GM18499 (cell line): Measurements from ENCODE around the gene ELK3.

Source experiments
- ATAC-seq: cut with Tn5 transposase; IDR thresholded peaks from one replicate; pipeline ENCODE4 v1.9.1; 2021; ENCODE audit warnings: moderate number of reproducible peaks; ENCODE audit not compliant: insufficient read depth, unreplicated experiment

ELK3 gene

DNA sequence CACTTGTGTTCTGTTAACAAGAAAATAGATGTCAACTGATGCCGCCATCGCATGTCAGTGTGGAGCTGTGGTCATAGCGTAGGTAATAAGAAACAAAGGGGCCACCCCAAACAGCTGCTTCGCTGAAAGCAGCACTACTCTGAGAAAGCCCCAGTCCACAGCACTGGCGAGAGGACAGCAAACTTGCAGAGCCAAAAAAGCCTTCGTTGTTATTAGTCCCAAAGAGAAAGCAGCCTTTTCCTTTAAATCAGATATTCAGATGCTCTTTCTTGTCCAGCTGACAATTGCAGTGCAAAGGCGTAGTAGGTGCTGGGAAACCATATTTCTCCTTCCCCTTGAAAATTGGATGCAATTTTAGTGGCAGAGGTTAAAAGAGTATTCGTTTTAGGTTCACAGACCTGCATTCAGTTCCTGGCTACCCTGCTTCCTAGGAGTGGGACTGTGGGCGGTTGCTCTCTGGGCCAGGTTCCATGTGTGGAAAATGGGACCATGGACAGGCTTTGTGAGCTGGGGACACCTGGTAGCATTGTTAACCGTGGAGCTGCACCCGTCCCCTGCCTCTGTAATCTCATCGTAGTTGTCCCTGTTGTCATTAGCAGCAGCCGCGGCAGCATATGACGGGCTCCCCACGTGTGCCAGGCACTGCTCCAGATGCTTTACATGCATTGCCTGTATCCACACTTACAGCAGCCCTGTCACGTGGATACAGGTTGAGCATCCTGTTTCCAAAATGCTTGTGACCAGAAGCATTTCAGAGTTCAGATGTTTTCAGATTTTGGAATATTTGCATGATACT lies 54.2 kb downstream of the ELK3 start:
- no peak for ATAC-seq

GRCh38 chr12:96249196-96250118 lies 55.3 kb downstream of the ELK3 start:
- no peak for ATAC-seq

DNA sequence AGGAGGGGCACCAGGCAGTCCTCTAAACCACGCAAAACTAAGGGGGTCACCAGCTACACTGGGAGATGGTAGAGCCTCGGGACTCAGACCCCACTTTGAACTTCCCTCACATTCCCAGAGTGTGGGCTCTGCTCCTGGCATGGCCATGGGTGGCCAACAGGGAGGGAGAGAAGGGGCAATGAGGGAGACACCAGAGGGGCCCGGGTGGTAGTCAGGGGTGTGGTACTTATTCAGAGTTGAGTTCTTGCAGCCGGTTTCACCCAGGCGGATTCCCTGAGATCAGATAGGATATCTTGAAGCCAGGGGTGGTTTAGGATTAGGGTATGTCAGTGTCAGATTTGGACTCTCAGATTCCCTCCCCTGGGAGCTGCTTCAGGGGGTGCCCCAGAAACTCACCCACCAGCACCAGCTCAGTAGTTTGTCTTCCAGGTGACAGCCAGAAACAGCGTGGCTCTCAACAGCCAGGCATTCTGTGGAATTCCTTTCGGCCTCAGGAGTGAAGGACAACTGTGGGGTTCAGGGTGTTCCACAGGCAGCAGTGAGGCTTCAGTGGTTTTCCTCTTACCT lies 56.0 kb downstream of the ELK3 start:
- no peak for ATAC-seq

- ATAC-seq: no peak
These were observed 60.9 kb downstream of the ELK3 start for GRCh38 chr12:96255077-96255476.

DNA sequence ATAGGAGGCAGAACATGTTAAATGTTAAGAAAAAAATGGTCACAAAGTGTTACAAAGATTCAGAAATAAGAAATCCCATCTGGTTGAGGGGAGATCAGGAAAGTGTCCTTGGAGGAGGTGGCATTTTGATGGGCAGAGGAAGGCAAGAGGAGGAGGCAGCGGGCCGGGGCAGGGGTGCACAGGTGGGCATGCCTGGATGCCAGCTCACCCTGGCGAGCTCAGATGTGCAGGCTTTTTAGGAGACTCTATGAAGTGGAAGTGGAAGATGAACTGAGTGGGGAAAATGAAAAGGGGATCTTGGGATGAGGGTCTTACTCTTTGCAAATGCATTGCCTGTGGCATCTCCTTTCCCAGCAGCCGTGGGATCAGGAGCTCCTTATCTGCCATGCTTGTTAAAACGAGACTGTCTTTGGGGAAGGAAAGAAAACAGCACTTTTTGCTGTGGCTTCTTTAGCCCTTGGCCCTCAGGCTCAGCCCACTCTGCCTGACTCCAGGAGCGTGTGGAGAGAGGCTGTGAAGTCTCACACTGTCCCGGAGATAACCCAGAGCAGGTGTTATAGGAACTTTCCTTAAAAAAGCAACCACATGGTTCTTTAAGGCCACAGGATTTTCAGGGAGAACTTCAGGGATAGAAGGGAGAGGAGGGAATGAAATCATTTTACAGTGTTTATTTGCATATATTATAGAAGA lies 62.6 kb downstream of the ELK3 start:
- ATAC-seq: no peak

GRCh38 chr12:96257550-96258103 lies 63.5 kb downstream of the ELK3 start:
- ATAC-seq: no peak

GRCh38 chr12:96258104-96258961 lies 64.2 kb downstream of the ELK3 start:
- no peak for ATAC-seq

DNA sequence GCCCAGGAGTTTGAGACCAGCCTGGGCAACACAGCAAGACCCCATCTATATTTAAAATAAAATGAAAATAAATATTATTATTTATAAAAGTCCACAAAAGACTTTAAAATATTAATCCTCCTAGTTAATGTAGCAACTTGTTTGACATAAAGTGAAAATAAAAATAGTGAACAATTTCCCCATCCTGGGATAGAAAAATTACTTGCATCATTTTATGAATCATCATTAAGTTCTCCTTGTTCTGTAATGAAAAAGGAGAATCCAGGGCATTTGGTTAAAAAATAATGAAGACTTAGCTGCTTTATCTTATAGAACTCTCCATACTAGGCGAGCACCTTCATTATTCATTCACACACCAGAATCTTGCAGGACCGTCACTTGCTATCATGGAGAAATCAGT lies 66.1 kb downstream of the ELK3 start:
- ATAC-seq: no peak

DNA sequence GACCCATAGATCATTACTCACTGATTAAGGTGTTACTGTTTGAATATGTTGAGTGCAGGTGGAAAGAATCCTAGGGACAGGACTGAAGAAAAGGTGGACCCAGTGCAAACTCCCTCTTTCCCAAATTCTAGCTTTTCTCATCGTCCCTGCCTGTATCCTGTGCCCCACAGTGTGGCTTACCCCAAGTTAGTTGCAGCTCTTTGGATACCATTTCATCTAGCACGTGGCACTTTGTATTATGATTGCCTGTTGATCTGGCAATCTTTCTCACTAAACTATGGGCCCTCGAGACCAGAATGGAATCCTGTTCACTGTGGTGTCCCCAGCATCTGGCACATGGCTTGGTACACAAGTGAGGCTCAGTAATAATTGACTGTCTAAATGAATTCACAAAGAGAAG lies 66.5 kb downstream of the ELK3 start:
- no peak for ATAC-seq

DNA sequence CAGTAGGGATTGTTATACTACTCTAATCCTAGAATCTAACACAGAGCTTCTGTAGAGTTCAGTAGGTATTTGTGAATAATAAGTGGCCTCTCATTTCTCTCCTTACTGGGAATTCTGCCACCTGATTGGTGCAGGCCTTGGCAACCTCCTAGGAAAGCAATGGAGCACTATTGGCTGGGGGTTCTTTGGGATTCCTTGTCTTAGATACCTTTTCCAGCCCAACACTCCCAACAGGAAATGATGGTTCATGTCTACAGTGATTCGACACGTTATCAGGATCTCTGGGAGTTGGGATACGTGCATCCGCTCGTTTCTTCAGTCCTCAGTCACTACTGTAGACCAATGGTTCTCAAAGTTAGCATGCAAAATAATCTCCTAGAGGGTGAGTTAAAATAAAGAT lies 67.4 kb downstream of the ELK3 start:
- no peak for ATAC-seq

- ATAC-seq: no peak
These were observed 69.3 kb downstream of the ELK3 start for GRCh38 chr12:96263449-96263902.

DNA sequence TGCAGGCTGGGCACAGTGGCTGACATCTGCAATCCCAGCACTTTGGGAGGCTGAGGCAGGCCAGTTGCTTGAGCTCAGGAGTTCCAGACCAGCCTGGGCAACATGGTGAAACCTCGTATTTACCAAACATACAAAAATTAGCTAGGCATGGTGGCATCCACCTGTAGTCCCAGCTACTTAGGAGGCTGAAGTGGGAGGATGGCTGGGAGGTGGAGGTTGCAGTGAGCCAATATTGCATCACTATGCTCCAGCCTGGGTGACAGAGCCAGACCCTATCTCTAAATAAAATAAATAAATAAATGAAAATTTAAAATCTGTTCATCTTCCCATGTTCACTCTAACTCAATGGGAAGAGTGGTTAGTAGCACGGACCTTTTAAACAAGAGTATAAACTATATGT lies 71.2 kb downstream of the ELK3 start:
- ATAC-seq: no peak

GRCh38 chr12:96265836-96266235 lies 71.7 kb downstream of the ELK3 start:
- no peak for ATAC-seq

DNA sequence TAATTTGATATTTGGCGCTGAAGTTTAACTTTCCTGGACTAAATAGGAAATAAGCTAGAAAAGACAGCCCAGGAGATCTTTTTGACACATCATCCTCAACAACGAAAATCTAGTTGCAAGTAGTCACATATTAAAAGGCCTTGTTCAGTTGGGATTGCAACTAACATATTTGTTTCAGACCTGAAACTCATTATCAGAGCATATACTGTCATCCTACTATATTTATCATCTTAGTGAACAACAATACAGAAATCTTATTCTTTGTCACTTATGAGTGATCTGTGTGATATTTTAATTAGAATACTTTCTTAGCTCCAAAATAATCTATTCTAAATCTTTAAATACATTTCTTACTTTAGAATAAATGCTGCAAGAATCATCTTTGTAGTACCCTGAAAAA lies 72.1 kb downstream of the ELK3 start:
- no peak for ATAC-seq

- ATAC-seq: no peak
These were observed 77.5 kb downstream of the ELK3 start for GRCh38 chr12:96271469-96272199.

DNA sequence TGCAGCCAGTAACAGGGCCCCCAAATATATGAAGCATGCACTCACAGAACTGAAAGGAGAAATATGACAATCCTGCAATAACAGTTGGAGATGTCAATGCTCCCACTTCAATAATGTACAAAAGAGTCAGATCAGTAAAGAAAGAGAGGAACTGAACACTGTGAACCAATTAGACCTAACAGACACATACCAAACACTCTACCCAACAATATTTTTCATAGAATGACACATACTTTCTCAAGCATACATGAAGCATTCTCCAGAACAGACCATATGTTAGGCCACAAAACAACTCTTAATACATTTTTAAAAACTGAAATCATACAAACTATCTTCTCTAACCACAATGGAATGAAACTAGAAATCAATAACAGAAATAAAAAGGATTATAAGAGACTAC lies 80.2 kb downstream of the ELK3 start:
- ATAC-seq: no peak

- ATAC-seq: no peak
These were observed 91.0 kb downstream of the ELK3 start for GRCh38 chr12:96285158-96285557.

GRCh38 chr12:96289067-96289466 lies 94.9 kb downstream of the ELK3 start:
- ATAC-seq: no peak

- no peak for ATAC-seq
These were observed 98.9 kb downstream of the ELK3 start for GRCh38 chr12:96293093-96293492.
